T-helper 1 cell treated with Interleukin-12 subunit alpha and Interleukin-12 subunit beta and Interleukin-4 antibody, amounts not matched to agents 30 μg/mL and 1 μg/mL, for 36 hours (primary cell): Measurements from ENCODE around the gene LCP1.

Experiments
- H3K27ac Mint-ChIP-seq: one replicate; pipeline ENCODE4 v1.8.0; 2021; ENCODE audit warnings: mild to moderate bottlenecking, mixed read lengths
- H3K27me3 Mint-ChIP-seq: one replicate; pipeline ENCODE4 v1.8.0; 2021; ENCODE audit warnings: low read depth, mixed read lengths
- H3K36me3 Mint-ChIP-seq: one replicate; pipeline ENCODE4 v1.8.0; 2021; ENCODE audit warnings: low read depth, mixed read lengths
- H3K4me1 Mint-ChIP-seq: one replicate; pipeline ENCODE4 v1.8.0; 2021; ENCODE audit warnings: low read depth, mixed read lengths
- H3K4me3 Mint-ChIP-seq: one replicate; pipeline ENCODE4 v1.8.0; 2021; ENCODE audit warnings: mild to moderate bottlenecking, moderate library complexity, mixed read lengths
- H3K9me3 Mint-ChIP-seq: one replicate; pipeline ENCODE4 v1.8.0; 2021; ENCODE audit warnings: mixed read lengths

Gene LCP1

DNA sequence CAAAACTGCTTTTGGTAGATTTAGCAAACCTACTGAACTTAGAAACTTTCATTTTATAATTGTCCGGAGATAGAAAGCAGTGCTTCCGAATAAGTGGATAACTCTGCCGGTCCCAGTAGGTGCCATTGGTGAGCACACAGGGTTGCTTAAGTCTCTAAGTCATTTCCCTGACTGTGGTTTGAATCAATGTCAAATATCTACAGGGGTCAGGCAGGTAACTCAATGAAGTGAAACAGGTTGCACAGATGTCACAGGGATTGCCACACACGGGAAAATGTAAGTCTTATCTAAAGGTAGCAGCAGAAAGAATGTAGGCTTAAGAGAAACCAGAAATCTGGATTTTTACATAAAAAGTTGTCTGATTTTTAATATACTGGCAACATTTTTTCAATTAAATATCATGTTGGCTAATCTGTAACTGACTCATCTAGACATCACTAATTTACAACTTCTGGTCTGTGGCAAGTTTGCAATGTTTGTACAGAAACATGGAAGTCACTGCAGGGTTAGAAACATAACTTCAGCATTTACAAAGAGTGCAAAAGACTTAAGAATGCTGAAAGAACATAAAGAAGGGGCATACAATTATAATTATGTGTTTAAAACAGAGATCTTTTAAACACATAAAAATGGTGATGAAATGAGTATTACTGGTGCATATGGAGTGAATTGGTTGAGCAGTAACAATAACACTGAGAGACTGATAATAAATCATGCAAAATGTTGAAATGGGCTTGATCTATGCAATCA is 15.5 kb upstream of the LCP1 start:
- Mint-ChIP-seq H3K36me3 (peaks cover 4% of the 10 kb centered on the region), H3K4me1 (peaks cover 20% of the 10 kb centered on the region), H3K27ac (no peak overlapping the region), H3K9me3 (no peaks in the 10 kb centered on the region), H3K27me3 (no peaks in the 10 kb centered on the region), H3K4me3 (no peak overlapping the region)

DNA sequence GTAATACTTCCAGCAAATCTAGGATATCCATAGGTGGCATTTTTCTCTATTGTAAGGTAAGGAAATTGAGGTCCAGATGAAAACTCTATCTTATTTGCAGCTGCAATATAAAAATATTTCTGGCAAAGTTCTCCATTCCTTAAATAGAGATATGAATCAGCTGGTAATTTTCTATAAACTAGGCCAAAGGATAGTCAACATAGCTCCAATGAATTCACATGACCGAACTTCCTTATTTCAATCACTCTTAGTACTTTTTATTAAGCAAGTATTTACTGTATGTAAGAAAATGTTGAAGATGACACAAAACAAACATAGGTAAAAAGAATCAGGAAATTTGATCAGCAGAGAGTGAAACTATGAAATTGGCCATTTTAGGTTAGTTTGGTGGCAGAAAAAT is 13.0 kb upstream of the LCP1 start:
- no peak overlapping the region for H3K4me3 Mint-ChIP-seq
- H3K27ac Mint-ChIP-seq: no peak overlapping the region
- H3K36me3 Mint-ChIP-seq: peaks cover 4% of the 10 kb centered on the region
- H3K4me1 Mint-ChIP-seq: peaks cover 5% of the 10 kb centered on the region
- no peaks in the 10 kb centered on the region for H3K9me3 Mint-ChIP-seq
- H3K27me3 Mint-ChIP-seq: no peaks in the 10 kb centered on the region

DNA sequence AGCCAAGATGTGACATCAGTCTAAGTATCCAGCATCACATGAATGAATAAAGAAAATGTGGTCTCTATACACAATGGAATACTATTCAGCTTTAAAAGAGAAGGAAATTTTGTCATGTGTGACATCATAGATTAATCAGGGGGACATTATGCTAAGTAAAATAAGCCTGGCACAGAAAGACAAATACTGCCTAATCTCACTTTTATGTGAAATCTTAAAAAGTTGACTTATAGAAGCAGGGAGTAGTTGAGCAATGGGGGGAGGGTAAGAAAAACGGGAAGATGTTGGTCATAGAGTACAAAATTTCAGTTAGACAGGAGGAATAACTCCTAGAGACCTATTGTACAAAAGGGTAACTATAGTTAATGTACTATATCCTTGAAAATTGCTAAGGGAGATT is 10.4 kb upstream of the LCP1 start:
- Mint-ChIP-seq H3K27me3 (no peaks in the 10 kb centered on the region), H3K27ac (no peak overlapping the region), H3K4me3 (no peak overlapping the region), H3K36me3 (peaks cover 2% of the 10 kb centered on the region), H3K9me3 (no peaks in the 10 kb centered on the region), H3K4me1 (no peaks in the 10 kb centered on the region)

DNA sequence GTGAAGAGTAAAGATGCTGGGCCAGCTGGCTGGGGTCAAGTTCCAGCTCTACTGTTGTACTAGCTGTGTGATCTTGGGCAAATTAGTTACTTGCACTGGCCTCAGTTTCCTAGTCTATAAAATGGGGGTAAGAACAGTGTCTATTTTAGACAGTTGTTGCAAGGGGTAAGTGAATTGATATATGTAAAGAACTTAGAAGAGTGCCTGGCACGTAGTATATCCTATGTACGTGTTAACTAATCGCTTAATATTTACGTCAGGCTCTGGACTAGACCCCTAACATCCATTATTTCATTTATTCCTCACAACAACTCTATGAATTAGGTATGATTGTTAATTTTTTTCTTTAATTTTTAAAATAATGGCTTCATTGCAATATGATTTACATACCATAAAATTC is 3.7 kb upstream of the LCP1 start:
- Mint-ChIP-seq H3K27me3 (no peaks in the 10 kb centered on the region), H3K27ac (no peak overlapping the region), H3K4me3 (no peak overlapping the region), H3K9me3 (no peaks in the 10 kb centered on the region), H3K4me1 (peaks cover 31% of the 10 kb centered on the region), H3K36me3 (peaks cover 3% of the 10 kb centered on the region)

DNA sequence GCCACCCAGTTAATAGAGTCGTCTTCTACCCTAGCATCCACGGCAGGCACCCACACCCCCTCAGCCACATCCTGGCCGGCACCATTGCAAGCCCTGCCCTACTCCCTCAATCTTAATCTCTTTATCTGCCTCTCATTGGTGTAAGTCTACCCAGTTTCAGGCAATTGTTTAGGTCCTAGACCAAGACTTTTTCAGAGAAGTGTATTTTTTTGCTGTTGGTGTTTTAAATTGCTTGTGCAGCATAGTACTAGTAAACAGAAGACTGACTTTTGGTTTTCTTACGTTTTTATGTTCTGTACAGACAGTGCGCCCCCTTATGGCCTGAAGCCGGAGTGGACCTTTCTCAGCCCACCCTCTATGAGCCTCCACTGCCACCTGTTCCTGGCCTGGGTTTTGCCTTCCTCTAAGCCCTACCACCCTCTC is 2.3 kb upstream of the LCP1 start:
- H3K36me3 Mint-ChIP-seq: peaks cover 13% of the 10 kb centered on the region
- peak overlapping the region; percentile 98 for H3K27ac Mint-ChIP-seq
- H3K4me1 Mint-ChIP-seq: peaks cover 36% of the 10 kb centered on the region
- no peaks in the 10 kb centered on the region for H3K27me3 Mint-ChIP-seq
- peak overlapping the region; percentile 99 for H3K4me3 Mint-ChIP-seq
- no peaks in the 10 kb centered on the region for H3K9me3 Mint-ChIP-seq

DNA sequence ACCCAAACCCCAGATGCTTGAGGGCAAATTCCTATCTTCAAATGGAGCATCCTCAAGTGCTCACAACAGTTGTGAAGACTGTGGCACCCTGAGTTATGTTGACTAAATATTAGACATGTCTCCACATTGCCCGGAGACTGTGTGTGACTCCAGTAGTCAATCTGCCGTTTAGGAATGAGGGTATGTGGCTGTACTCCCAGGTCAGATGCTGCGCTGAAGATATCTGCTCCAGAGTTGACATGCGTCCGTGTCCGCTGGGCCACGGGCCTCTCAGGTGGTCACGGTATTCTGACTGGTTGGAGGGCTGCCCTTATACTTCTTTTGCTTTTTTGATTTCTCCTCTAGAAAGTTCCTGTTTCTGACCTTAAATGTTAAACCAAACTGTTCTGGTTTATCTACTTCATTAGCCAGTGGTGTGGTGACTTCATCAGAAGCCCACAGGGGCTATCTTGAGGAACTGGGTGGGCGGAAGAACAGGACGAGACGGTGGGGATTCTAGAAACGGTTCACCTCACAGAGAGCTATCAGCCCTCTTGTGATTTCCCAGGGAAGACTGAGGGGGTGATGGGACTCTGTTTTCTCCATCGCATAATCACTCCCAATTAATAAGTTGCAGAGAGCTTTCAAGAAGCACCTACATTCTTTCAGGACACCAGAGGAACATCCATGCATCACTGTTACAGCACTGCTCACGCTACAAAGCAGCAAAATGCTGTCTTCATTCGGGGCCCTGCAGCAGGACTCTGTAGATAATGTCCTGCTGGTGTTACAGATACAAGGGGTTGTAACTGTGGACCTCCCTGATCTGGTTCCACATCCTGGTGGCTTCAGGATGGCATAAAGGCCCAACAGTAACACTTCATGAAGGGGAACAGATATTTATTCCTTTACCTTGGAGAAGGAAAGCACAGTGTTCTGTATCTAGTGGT is 1.3 kb upstream of the LCP1 start:
- H3K36me3 Mint-ChIP-seq: peaks cover 15% of the 10 kb centered on the region
- H3K9me3 Mint-ChIP-seq: no peaks in the 10 kb centered on the region
- peak overlapping the region; percentile 98 for H3K27ac Mint-ChIP-seq
- no peaks in the 10 kb centered on the region for H3K27me3 Mint-ChIP-seq
- H3K4me1 Mint-ChIP-seq: peaks cover 39% of the 10 kb centered on the region
- H3K4me3 Mint-ChIP-seq: peak overlapping the region; percentile 99

DNA sequence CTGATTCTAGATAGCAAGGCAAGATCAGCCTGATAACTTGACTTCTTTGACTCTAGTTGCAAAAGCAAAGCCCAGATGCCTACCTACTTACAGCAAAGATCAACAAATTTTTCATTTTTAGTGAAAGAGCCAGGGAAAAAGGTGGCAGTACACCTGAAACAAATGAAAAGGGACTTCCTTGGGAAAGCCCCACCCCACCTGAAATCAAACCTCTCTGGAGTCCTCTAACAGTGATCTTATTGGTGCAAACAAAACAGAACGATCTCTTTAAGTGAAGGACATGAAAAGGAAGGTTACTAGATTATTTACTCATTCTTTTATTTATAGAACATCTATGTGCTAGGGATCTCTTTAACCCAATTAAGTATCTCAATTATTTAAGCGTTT is 507 bp upstream of the LCP1 start:
- Mint-ChIP-seq H3K36me3 (peaks cover 23% of the 10 kb centered on the region), H3K4me3 (peak overlapping the region; percentile 99), H3K9me3 (no peaks in the 10 kb centered on the region), H3K27ac (peak overlapping the region; percentile 98), H3K27me3 (no peaks in the 10 kb centered on the region), H3K4me1 (peaks cover 47% of the 10 kb centered on the region)

DNA sequence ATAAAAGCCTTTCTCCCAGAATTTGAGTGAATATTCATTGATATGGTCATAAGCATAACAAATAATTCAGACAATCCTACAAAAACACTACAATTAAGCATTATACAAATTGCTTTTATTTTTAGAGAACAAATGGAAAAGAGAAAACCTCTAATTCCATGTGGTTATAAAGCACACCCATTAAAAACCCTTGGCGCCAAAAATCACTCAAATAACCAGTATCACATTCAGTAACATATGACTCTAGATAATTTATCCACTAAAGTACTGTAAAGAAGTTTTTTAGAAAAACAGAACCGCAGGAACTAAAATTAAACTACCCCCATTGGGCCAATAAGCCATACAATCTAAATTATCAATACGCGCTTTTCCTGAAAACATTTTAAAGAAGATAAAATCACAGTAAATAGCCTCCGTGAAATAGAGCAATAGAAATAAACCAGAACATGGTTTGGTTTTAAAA is 569 bp downstream of the LCP1 start:
- Mint-ChIP-seq H3K9me3 (no peaks in the 10 kb centered on the region), H3K4me3 (peak overlapping the region; percentile 99), H3K36me3 (peaks cover 31% of the 10 kb centered on the region), H3K27me3 (no peaks in the 10 kb centered on the region), H3K27ac (peak overlapping the region; percentile 98), H3K4me1 (peaks cover 55% of the 10 kb centered on the region)

DNA sequence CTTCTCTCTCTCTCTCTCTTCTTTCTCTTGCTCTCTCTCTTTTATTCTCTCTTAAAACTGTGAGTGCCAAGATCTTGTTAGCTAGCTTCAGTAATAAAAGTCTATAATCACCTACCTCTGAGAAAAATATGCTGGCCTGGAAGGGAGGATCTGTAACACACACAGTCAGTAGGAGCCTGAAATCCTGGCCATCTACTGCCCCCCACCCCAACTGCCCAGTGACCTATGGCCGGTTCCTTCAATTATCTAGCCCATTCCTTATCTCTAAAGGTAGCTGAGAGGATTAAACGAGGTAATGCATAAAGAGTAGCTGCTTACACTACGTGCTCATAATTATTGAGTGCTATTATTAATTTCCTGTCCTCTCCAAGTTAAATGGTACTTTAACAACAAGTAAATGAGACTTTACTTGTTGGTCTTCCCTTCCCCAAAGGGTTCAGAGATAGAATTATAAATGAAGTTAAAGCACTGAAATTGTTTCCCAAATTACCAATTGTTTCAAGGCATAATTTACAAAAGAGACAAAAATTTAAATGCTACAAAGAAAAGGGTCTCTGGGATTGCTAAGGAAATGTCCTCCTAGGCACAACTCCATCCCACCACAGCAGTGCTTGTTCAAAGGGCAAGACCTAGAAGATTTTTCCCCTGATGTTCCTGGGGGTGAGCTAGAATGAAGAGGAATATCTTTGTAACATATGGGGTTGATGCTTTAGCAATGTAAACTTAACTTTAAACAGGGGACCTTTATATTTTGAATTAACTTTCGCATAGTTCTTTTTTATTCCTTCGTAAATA is 1.8 kb downstream of the LCP1 start:
- Mint-ChIP-seq H3K27me3 (no peaks in the 10 kb centered on the region), H3K36me3 (peaks cover 39% of the 10 kb centered on the region), H3K27ac (peak overlapping the region; percentile 98), H3K9me3 (no peaks in the 10 kb centered on the region), H3K4me3 (peak overlapping the region; percentile 99), H3K4me1 (peaks cover 61% of the 10 kb centered on the region)

DNA sequence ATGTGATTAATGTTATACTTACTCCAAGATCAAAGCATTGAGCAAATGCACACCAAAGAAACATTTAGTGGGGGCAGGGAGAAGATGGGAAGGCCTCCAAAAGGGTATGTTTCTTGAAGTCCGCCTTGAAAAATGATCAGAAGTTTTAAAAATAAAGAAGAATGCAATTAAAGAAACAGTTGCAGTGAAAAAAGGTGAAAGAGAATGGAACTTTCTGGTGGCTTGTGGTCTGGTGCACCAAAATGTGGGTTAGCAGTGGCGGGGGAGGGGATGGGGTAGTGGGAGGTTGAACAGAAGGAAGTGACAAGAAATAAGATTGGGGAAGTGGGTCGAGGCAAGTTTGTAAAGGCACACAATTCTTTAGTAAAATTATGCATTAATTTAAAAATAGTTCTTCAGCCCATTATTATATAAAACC is 2.5 kb downstream of the LCP1 start:
- no peaks in the 10 kb centered on the region for H3K9me3 Mint-ChIP-seq
- H3K27me3 Mint-ChIP-seq: no peaks in the 10 kb centered on the region
- peak overlapping the region; percentile 98 for H3K27ac Mint-ChIP-seq
- H3K4me1 Mint-ChIP-seq: peaks cover 62% of the 10 kb centered on the region
- H3K4me3 Mint-ChIP-seq: peak overlapping the region; percentile 99
- H3K36me3 Mint-ChIP-seq: peaks cover 42% of the 10 kb centered on the region

DNA sequence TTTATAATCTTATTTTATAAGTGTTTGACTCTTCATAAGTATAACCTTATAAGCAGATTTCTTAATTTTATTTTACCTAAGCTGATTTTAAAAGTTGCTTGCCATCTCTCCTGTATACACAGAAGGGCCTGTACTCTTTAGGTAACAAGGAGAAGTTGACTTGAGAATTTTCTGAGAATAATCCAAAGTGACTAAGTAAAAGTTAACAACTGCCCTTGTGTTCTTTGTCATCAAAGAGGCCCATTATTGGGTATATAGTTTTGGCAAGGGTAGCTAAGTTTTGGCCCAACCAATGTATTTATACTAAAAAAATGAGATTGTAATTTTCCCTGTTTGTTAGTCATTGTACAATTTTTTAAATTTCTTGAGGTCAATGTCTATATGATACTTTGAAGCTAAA is 3.2 kb downstream of the LCP1 start:
- Mint-ChIP-seq H3K36me3 (peaks cover 44% of the 10 kb centered on the region), H3K4me1 (peaks cover 60% of the 10 kb centered on the region), H3K27me3 (no peaks in the 10 kb centered on the region), H3K27ac (peak overlapping the region; percentile 98), H3K9me3 (no peaks in the 10 kb centered on the region), H3K4me3 (peak overlapping the region; percentile 99)

DNA sequence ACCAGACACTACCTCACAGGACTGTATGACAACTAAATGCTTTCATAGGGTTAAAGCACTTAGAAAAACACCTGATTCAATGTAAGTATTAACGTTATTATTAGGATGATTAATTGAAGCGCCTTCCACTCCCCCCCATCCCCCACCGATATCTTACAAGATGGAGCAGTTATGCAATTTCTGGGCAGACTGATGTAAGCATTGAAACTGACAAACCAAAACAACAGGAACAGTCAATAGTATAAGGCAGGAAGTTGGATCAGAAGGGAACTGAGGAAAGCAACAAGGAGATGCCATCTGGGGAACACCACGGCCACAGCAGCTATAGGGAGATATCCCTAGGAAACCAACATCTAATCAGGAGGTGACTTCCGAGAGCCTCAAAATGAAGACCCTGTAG is 3.8 kb downstream of the LCP1 start:
- peaks cover 60% of the 10 kb centered on the region for H3K4me1 Mint-ChIP-seq
- peak overlapping the region; percentile 76 for H3K27ac Mint-ChIP-seq
- H3K27me3 Mint-ChIP-seq: no peaks in the 10 kb centered on the region
- peak overlapping the region; percentile 84 for H3K4me3 Mint-ChIP-seq
- peaks cover 50% of the 10 kb centered on the region for H3K36me3 Mint-ChIP-seq
- H3K9me3 Mint-ChIP-seq: no peaks in the 10 kb centered on the region

DNA sequence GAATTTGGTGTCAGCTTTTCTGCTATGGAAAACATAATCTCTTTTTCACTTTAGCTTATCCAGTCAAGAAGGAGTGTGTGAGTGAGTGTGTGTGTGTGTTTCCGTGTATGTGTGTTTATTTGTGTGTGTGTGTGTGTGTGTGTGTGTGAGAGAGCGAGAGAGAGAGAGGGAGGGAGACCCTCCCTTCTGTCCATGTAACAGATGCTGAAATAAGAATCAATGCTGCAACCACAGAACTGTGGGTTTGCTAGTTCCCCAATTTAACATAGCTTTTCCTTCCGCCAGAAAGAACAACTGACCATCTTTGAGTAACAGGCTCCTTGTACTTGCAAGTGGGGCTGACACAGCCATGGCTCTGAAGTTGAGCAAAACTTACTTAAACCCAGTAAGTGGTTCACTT is 5.2 kb downstream of the LCP1 start:
- H3K27me3 Mint-ChIP-seq: no peaks in the 10 kb centered on the region
- no peaks in the 10 kb centered on the region for H3K9me3 Mint-ChIP-seq
- peaks cover 57% of the 10 kb centered on the region for H3K36me3 Mint-ChIP-seq
- peak overlapping the region; percentile 84 for H3K4me3 Mint-ChIP-seq
- peaks cover 63% of the 10 kb centered on the region for H3K4me1 Mint-ChIP-seq
- H3K27ac Mint-ChIP-seq: peak overlapping the region; percentile 76

DNA sequence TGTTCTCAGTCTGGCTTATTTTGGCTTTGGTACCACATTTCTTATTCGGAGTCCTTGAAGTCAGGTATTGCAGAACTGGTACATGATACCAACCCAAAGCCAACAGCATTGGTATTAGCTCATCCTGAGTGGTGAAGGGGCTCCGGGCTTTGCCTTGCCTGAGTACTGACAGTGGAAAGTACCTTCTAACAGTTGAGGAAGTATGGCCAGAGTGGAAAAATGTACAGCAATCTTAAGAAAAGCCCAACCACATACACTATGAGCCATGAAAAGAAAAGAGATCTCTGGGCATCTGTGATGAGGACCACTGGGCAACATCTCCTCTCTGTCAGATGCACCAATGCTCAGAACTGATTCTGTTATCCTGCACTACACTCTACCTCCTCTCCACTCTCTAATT is 8.3 kb downstream of the LCP1 start:
- no peaks in the 10 kb centered on the region for H3K9me3 Mint-ChIP-seq
- H3K4me3 Mint-ChIP-seq: peak overlapping the region; percentile 89
- peaks cover 87% of the 10 kb centered on the region for H3K4me1 Mint-ChIP-seq
- H3K36me3 Mint-ChIP-seq: peaks cover 66% of the 10 kb centered on the region
- H3K27ac Mint-ChIP-seq: peak overlapping the region; percentile 97
- H3K27me3 Mint-ChIP-seq: no peaks in the 10 kb centered on the region
